ENCODE measurements around the gene DPAGT1. TPM values are rescaled to one million over a fixed set of nuclear protein-coding genes. Genes with fewer than 3 reads are reported as not detected.

DPAGT1 gene
- total RNA-seq, 1 experiment from 2014 or later = 45.1 TPM

DNA sequence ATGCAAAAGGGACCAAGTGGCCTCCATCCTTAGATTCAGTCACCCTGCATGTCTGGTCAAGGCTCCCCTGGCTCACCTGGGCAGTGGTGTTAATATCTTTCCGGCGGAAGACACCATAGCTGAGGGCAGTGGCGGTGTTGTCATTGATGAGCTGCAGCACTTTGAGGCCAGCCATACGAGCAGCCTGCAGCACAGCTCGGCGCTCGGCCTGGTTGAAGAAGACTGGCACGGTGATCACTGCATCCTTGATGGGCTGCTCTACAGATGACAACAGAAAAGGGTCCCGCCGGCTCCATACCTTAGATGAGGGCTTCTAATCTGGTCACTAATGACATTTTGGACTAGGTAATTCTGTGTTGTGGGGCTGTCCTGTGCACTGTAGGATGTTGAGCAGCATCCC lies 47.2 kb downstream of the DPAGT1 start:
- ATAC-seq (no peak), DNase-seq (ENCODE audit: low read depth, low spot score) (no peak)
- Histone ChIP-seq H3K9me3 (ENCODE audit: control insufficient read depth in 1 of 2, insufficient read depth in 1 of 2, low read depth in 1 of 2, low read length in 2 of 2) (no peaks in the 10 kb centered on the region), H4K20me1 (ENCODE audit: insufficient read depth) (no peaks in the 10 kb centered on the region), H3K9ac (ENCODE audit: low read length) (no peak overlapping the region), H3K27ac (ENCODE audit: low read depth, low read length) (no peak overlapping the region), H2AFZ (ENCODE audit: low read depth, low read length, poor library complexity, severe bottlenecking) (no peak overlapping the region), H3K79me2 (ENCODE audit: insufficient read depth, low read length) (peaks cover 19% of the 10 kb centered on the region), H3K4me1 (ENCODE audit: control insufficient read depth in 1 of 2, insufficient read depth in 2 of 2, low read length in 2 of 2) (peaks cover 3 to 16% of the 10 kb centered on the region in 2 experiments; a peak in 3 of 4 replicates), H3K9me2 (ENCODE audit: insufficient read depth) (no peaks in the 10 kb centered on the region), H3K4me2 (ENCODE audit: low read length) (no peak overlapping the region), H3K36me3 (ENCODE audit: control insufficient read depth in 1 of 2, insufficient read depth in 2 of 2, low read length in 2 of 2) (peaks cover 40 to 41% of the 10 kb centered on the region in 2 experiments; a peak in 3 of 4 replicates), H3K4me3 (replicated peaks in 1 of 2; ENCODE audit: low read depth in 1 of 2, low read length in 2 of 2) (no peak overlapping the region), H3K27me3 (ENCODE audit: insufficient read depth, low read length) (no peaks in the 10 kb centered on the region)
- TF ChIP-seq FOSL1 (IDR thresholded peaks at IDR 0.05; ENCODE audit: low read depth) = no peak
- TF ChIP-seq CBX3 (IDR thresholded peaks at IDR 0.05; ENCODE audit: low read depth) = no peak
- TF ChIP-seq, protein P1, sequence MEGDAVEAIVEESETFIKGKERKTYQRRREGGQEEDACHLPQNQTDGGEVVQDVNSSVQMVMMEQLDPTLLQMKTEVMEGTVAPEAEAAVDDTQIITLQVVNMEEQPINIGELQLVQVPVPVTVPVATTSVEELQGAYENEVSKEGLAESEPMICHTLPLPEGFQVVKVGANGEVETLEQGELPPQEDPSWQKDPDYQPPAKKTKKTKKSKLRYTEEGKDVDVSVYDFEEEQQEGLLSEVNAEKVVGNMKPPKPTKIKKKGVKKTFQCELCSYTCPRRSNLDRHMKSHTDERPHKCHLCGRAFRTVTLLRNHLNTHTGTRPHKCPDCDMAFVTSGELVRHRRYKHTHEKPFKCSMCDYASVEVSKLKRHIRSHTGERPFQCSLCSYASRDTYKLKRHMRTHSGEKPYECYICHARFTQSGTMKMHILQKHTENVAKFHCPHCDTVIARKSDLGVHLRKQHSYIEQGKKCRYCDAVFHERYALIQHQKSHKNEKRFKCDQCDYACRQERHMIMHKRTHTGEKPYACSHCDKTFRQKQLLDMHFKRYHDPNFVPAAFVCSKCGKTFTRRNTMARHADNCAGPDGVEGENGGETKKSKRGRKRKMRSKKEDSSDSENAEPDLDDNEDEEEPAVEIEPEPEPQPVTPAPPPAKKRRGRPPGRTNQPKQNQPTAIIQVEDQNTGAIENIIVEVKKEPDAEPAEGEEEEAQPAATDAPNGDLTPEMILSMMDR (IDR thresholded peaks at IDR 0.05 in 2 of 3, conservative IDR thresholded peaks at IDR 0.05 in 1 of 3; ENCODE audit: borderline replicate concordance in 1 of 3, insufficient read depth in 1 of 3, low read depth in 2 of 3, low read length in 2 of 3) = no peak
- no peak for TF ChIP-seq EZH2 (IDR thresholded peaks at IDR 0.05)
- no peak for TF ChIP-seq TCF7L2 (IDR thresholded peaks at IDR 0.05; ENCODE audit: borderline replicate concordance, extremely low read depth, insufficient read depth, insufficient read length)
- TF ChIP-seq ZFX (IDR thresholded peaks at IDR 0.05) = no peak
- TF ChIP-seq YY1 (IDR thresholded peaks at IDR 0.05; ENCODE audit: extremely low read depth, insufficient replicate concordance, low read depth, low read length) = no peak
- TF ChIP-seq, protein P2, sequence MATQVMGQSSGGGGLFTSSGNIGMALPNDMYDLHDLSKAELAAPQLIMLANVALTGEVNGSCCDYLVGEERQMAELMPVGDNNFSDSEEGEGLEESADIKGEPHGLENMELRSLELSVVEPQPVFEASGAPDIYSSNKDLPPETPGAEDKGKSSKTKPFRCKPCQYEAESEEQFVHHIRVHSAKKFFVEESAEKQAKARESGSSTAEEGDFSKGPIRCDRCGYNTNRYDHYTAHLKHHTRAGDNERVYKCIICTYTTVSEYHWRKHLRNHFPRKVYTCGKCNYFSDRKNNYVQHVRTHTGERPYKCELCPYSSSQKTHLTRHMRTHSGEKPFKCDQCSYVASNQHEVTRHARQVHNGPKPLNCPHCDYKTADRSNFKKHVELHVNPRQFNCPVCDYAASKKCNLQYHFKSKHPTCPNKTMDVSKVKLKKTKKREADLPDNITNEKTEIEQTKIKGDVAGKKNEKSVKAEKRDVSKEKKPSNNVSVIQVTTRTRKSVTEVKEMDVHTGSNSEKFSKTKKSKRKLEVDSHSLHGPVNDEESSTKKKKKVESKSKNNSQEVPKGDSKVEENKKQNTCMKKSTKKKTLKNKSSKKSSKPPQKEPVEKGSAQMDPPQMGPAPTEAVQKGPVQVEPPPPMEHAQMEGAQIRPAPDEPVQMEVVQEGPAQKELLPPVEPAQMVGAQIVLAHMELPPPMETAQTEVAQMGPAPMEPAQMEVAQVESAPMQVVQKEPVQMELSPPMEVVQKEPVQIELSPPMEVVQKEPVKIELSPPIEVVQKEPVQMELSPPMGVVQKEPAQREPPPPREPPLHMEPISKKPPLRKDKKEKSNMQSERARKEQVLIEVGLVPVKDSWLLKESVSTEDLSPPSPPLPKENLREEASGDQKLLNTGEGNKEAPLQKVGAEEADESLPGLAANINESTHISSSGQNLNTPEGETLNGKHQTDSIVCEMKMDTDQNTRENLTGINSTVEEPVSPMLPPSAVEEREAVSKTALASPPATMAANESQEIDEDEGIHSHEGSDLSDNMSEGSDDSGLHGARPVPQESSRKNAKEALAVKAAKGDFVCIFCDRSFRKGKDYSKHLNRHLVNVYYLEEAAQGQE (IDR thresholded peaks at IDR 0.05; ENCODE audit: low read depth) = no peak
- TF ChIP-seq ELF1 (IDR thresholded peaks at IDR 0.05; ENCODE audit: borderline replicate concordance, low read depth) = no peak
- TF ChIP-seq EGR1 (IDR thresholded peaks at IDR 0.05; ENCODE audit: low read depth) = no peak
- TF ChIP-seq JUND (IDR thresholded peaks at IDR 0.05) = no peak
- no peak for TF ChIP-seq POLR2A (IDR thresholded peaks at IDR 0.05; ENCODE audit: borderline replicate concordance, extremely low read depth, insufficient read depth, insufficient read length)
- TF ChIP-seq SIN3A (IDR thresholded peaks at IDR 0.05; ENCODE audit: low read depth) = no peak
- no peak for TF ChIP-seq EZH2phosphoT487 (IDR thresholded peaks at IDR 0.05; ENCODE audit: borderline replicate concordance)
- no peak for TF ChIP-seq RAD21 (IDR thresholded peaks at IDR 0.05; ENCODE audit: low read depth)
- TF ChIP-seq, protein P3, sequence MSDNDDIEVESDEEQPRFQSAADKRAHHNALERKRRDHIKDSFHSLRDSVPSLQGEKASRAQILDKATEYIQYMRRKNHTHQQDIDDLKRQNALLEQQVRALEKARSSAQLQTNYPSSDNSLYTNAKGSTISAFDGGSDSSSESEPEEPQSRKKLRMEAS (IDR thresholded peaks at IDR 0.05) = no peak
- no peak for TF ChIP-seq ZNF274 (IDR thresholded peaks at IDR 0.05; ENCODE audit: low read depth, low read length)
- TF ChIP-seq SP1 (IDR thresholded peaks at IDR 0.05; ENCODE audit: low read depth) = no peak
- TF ChIP-seq POLR2AphosphoS5 (IDR thresholded peaks at IDR 0.05; ENCODE audit: low read depth, low read length) = no peak
- TF ChIP-seq, protein P4, sequence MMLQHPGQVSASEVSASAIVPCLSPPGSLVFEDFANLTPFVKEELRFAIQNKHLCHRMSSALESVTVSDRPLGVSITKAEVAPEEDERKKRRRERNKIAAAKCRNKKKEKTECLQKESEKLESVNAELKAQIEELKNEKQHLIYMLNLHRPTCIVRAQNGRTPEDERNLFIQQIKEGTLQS (IDR thresholded peaks at IDR 0.05) = no peak
- no TSS peak for BruUV-seq (replicated peaks)
- ChIA-PET RAD21 (ENCODE audit: low non-redundant PET in 1 of 2, low total read pairs in 2 of 2, uncharacterized antibody in 2 of 2, unreplicated experiment in 2 of 2) (no interaction called here), CTCF (no interaction called here), POLR2A (no interaction called here)
- intact Hi-C loops (cut with micrococcal nuclease) = no loop called here
